GM23338 (cell line): ENCODE data around the gene MRPL23.

Experiments used
- CREB1 ChIP-seq: fragments of 250-450 bp; sonication (Bioruptor Pico); IDR thresholded peaks from 2 replicates; pipeline ENCODE4 v1.5.0; 2020; ENCODE audit warnings: low read depth, mild to moderate bottlenecking, moderate library complexity
- EZH2 ChIP-seq: fragments of 200-600 bp; sonication (generic); IDR thresholded peaks from one replicate; pipeline ENCODE4 v1.8.0; 2017; ENCODE audit warnings: antibody characterized with exemption, mild to moderate bottlenecking, low read depth; ENCODE audit not compliant: unreplicated experiment
- EZH2phosphoT487 ChIP-seq: fragments of 200-600 bp; sonication (generic); IDR thresholded peaks from one replicate; pipeline ENCODE4 v1.8.1; 2018; ENCODE audit warnings: antibody characterized with exemption; ENCODE audit not compliant: unreplicated experiment
- JUNB ChIP-seq: IDR thresholded peaks from one replicate; pipeline ENCODE4 v1.6.1; 2016; ENCODE audit warnings: antibody characterized with exemption; ENCODE audit not compliant: unreplicated experiment
- TF ChIP-seq, protein P1 (sequence below), 2 experiments: fragments of 200-600 bp in 1 of 2; sonication (generic) in 1 of 2; conservative IDR thresholded peaks; 2 replicates each; pipeline versions ENCODE4 v1.5.1 to v1.6.1; 2016 to 2017; ENCODE audit warnings: antibody characterized with exemption in 2 of 2, low read depth in 2 of 2, mild to moderate bottlenecking in 2 of 2, moderate library complexity in 1 of 2
- TF ChIP-seq, protein P2 (sequence below): IDR thresholded peaks from one replicate; pipeline ENCODE4 v1.6.1; 2018; ENCODE audit warnings: antibody characterized with exemption; ENCODE audit not compliant: unreplicated experiment
- TF ChIP-seq, protein P3 (sequence below): IDR thresholded peaks from 2 replicates; pipeline ENCODE4 v1.6.1; 2016; ENCODE audit warnings: antibody characterized with exemption

DNA sequence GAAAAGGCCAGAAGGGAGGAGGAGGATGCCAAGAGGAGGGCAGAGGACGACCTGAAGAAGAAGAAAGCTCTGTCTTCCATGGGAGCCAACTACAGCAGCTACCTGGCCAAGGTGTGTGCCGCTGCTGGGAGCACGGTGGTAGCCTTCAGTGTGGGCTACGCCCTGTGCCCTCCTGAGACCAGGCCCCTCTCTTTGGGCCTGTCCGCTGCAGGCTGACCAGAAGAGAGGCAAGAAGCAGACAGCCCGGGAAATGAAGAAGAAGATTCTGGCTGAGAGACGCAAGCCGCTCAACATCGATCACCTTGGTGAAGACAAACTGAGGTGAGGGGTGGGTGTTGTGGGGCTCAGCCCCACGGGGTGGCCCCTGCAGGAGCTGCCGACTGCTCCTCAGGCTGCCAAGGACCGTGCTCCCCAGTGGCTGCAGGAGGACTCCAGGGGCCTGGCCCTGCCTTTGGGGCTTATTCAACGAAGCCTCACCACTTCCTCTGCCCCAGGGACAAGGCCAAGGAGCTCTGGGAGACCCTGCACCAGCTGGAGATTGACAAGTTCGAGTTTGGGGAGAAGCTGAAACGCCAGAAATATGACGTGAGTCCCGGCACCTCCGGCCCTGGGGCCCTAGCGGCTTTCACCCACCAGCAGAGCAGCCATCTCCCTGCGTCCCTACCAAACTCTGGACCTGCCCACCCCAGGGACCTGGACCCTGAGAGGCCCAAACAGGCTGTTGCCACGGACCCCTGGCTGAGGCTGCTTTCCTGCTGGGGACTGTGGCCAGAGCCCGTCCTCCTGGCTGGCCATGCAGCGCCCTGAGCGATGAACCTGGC is 12.6 kb upstream of the MRPL23 start:
- TF ChIP-seq, protein P1, sequence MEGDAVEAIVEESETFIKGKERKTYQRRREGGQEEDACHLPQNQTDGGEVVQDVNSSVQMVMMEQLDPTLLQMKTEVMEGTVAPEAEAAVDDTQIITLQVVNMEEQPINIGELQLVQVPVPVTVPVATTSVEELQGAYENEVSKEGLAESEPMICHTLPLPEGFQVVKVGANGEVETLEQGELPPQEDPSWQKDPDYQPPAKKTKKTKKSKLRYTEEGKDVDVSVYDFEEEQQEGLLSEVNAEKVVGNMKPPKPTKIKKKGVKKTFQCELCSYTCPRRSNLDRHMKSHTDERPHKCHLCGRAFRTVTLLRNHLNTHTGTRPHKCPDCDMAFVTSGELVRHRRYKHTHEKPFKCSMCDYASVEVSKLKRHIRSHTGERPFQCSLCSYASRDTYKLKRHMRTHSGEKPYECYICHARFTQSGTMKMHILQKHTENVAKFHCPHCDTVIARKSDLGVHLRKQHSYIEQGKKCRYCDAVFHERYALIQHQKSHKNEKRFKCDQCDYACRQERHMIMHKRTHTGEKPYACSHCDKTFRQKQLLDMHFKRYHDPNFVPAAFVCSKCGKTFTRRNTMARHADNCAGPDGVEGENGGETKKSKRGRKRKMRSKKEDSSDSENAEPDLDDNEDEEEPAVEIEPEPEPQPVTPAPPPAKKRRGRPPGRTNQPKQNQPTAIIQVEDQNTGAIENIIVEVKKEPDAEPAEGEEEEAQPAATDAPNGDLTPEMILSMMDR (conservative IDR thresholded peaks at IDR 0.05; ENCODE audit: low read depth in 2 of 2): no peak
- no peak for TF ChIP-seq EZH2phosphoT487
- TF ChIP-seq, protein P2, sequence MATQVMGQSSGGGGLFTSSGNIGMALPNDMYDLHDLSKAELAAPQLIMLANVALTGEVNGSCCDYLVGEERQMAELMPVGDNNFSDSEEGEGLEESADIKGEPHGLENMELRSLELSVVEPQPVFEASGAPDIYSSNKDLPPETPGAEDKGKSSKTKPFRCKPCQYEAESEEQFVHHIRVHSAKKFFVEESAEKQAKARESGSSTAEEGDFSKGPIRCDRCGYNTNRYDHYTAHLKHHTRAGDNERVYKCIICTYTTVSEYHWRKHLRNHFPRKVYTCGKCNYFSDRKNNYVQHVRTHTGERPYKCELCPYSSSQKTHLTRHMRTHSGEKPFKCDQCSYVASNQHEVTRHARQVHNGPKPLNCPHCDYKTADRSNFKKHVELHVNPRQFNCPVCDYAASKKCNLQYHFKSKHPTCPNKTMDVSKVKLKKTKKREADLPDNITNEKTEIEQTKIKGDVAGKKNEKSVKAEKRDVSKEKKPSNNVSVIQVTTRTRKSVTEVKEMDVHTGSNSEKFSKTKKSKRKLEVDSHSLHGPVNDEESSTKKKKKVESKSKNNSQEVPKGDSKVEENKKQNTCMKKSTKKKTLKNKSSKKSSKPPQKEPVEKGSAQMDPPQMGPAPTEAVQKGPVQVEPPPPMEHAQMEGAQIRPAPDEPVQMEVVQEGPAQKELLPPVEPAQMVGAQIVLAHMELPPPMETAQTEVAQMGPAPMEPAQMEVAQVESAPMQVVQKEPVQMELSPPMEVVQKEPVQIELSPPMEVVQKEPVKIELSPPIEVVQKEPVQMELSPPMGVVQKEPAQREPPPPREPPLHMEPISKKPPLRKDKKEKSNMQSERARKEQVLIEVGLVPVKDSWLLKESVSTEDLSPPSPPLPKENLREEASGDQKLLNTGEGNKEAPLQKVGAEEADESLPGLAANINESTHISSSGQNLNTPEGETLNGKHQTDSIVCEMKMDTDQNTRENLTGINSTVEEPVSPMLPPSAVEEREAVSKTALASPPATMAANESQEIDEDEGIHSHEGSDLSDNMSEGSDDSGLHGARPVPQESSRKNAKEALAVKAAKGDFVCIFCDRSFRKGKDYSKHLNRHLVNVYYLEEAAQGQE: no peak
- no peak for TF ChIP-seq EZH2
- TF ChIP-seq, protein P3, sequence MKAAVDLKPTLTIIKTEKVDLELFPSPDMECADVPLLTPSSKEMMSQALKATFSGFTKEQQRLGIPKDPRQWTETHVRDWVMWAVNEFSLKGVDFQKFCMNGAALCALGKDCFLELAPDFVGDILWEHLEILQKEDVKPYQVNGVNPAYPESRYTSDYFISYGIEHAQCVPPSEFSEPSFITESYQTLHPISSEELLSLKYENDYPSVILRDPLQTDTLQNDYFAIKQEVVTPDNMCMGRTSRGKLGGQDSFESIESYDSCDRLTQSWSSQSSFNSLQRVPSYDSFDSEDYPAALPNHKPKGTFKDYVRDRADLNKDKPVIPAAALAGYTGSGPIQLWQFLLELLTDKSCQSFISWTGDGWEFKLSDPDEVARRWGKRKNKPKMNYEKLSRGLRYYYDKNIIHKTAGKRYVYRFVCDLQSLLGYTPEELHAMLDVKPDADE: no peak
- TF ChIP-seq JUNB: no peak
- no peak for TF ChIP-seq CREB1 (CRISPR knock-in tag)
